H1 (cell line): ENCODE measurements around the gene HAS3. TPM values are rescaled to one million over a fixed set of nuclear protein-coding genes. Genes with fewer than 3 reads are reported as not detected.
A peak's percentile ranks its signal among the peaks of the same experiment; 100 is the strongest.

ENCODE experiments used
- CTCF ChIA-PET: fragments of 300-600 bp; sonication (Branson Sonifier 250); formaldehyde crosslinking; loops from one replicate; lab custom pipeline; 2021; ENCODE audit not compliant: partially characterized antibody; lab: Charles Lee
- POLR2A ChIA-PET: fragments of 300-600 bp; sonication (Branson Sonifier 250); formaldehyde crosslinking; loops from one replicate; lab custom pipeline; 2021; ENCODE audit warnings: inconsistent platforms; ENCODE audit not compliant: partially characterized antibody; lab: Charles Lee
- DNase-seq, 2 experiments: peaks; one replicate each; pipeline versions ENCODE4 v3.0.0 to v3.0.0-alpha.2; 2010 to 2022; ENCODE audit warnings: low spot score in 2 of 2, low read depth in 1 of 2, mixed read lengths in 1 of 2
- FAIRE-seq: peaks from 2 replicates; lab custom pipeline; 2011; peaks lifted over from hg19 to GRCh38; lab: Jason Lieb, UNC
- H2AFZ ChIP-seq: 2 replicates; pipeline ENCODE4 v1.8.1; 2012; ENCODE audit warnings: low read length, inconsistent platforms
- H2AK5ac ChIP-seq: 2 replicates; pipeline ENCODE4 v1.6.1; 2013; ENCODE audit warnings: low read depth, low read length
- H2BK120ac ChIP-seq: replicated peaks from 2 replicates; pipeline ENCODE3; 2013; ENCODE audit warnings: low read depth, low read length, inconsistent platforms
- H2BK12ac ChIP-seq: 2 replicates; pipeline ENCODE4 v1.6.1; 2013; ENCODE audit warnings: low read depth, low read length
- H2BK15ac ChIP-seq: 2 replicates; pipeline ENCODE4 v1.6.1; 2013; ENCODE audit warnings: low read length
- H2BK20ac ChIP-seq: 2 replicates; pipeline ENCODE4 v1.6.1; 2013; ENCODE audit warnings: low read length
- H2BK5ac ChIP-seq: 2 replicates; pipeline ENCODE4 v1.6.1; 2013; ENCODE audit warnings: low read depth, low read length
- H3K14ac ChIP-seq: 2 replicates; pipeline ENCODE4 v1.6.1; 2013; ENCODE audit warnings: inconsistent platforms; ENCODE audit not compliant: insufficient read length
- H3K18ac ChIP-seq: 2 replicates; pipeline ENCODE4 v1.6.1; 2013; ENCODE audit warnings: low read length; ENCODE audit errors: extremely low read depth
- H3K23ac ChIP-seq: 2 replicates; pipeline ENCODE4 v1.6.1; 2013; ENCODE audit warnings: inconsistent platforms; ENCODE audit not compliant: insufficient read length
- H3K23me2 ChIP-seq: 2 replicates; pipeline ENCODE4 v1.6.1; 2013; ENCODE audit warnings: low read depth, low read length
- H3K27ac ChIP-seq: 2 replicates; pipeline ENCODE4 v1.6.1; 2011; ENCODE audit warnings: low read depth, low read length, inconsistent platforms
- H3K27me3 ChIP-seq, 4 experiments: replicated peaks in 1 of 4; 1 replicate in 1 of 4; 2 replicates in 3 of 4; pipeline versions ENCODE4 v1.6.1 to v1.8.1; 2011 to 2013; ENCODE audit warnings: low read length in 3 of 4, mild to moderate bottlenecking in 3 of 4, inconsistent platforms in 2 of 4, mixed read lengths in 2 of 4, moderate library complexity in 1 of 4; ENCODE audit not compliant: control insufficient read depth in 3 of 4, insufficient read depth in 3 of 4; ENCODE audit errors: extremely low read depth in 1 of 4
- H3K36me3 ChIP-seq, 4 experiments: 2 replicates each; pipeline versions ENCODE4 v1.6.1 to v1.8.1; 2011 to 2013; ENCODE audit warnings: mild to moderate bottlenecking in 4 of 4, low read length in 3 of 4, moderate library complexity in 2 of 4, control low read depth in 1 of 4, inconsistent platforms in 1 of 4; ENCODE audit not compliant: insufficient read depth in 4 of 4, control insufficient read depth in 2 of 4
- H3K4ac ChIP-seq: replicated peaks from 2 replicates; pipeline ENCODE3; 2013; ENCODE audit warnings: low read length, low read depth, mixed read lengths, inconsistent platforms; ENCODE audit not compliant: insufficient read length
- H3K4me1 ChIP-seq, 4 experiments: replicated peaks in 1 of 4; 1 replicate in 1 of 4; 2 replicates in 3 of 4; pipeline versions ENCODE4 v1.6.1 to v1.8.1; 2011 to 2013; ENCODE audit warnings: low read length in 3 of 4, inconsistent platforms in 2 of 4, mixed read lengths in 1 of 4; ENCODE audit not compliant: insufficient read depth in 4 of 4, control insufficient read depth in 3 of 4
- H3K4me2 ChIP-seq, 2 experiments: 2 replicates each; pipeline versions ENCODE4 v1.6.1 to v1.8.1; 2011 to 2013; ENCODE audit warnings: low read depth in 2 of 2, low read length in 2 of 2, control low read depth in 1 of 2, inconsistent platforms in 1 of 2, mild to moderate bottlenecking in 1 of 2; ENCODE audit not compliant: insufficient read depth in 1 of 2
- H3K4me3 ChIP-seq, 4 experiments: fragments of 200-600, 300-600 bp in 1 of 4; sonication (generic), shearing (Covaris generic), sonication (Bioruptor Twin) in 1 of 4; 2 replicates each; pipeline versions ENCODE4 v1.5.1 to v1.8.1; 2011 to 2016; ENCODE audit warnings: low read length in 4 of 4, low read depth in 3 of 4, control low read depth in 2 of 4, inconsistent platforms in 2 of 4, mild to moderate bottlenecking in 2 of 4, mixed read lengths in 1 of 4, moderate library complexity in 1 of 4; ENCODE audit not compliant: insufficient read depth in 2 of 4; ENCODE audit errors: extremely low read depth in 1 of 4
- H3K56ac ChIP-seq: replicated peaks from 2 replicates; pipeline ENCODE3; 2013; ENCODE audit warnings: low read depth, mild to moderate bottlenecking, mixed read lengths, low read length, inconsistent platforms; ENCODE audit not compliant: insufficient read length
- H3K79me1 ChIP-seq: 2 replicates; pipeline ENCODE4 v1.6.1; 2013; ENCODE audit warnings: low read depth, low read length, control low read depth
- H3K79me2 ChIP-seq, 2 experiments: 2 replicates each; pipeline versions ENCODE4 v1.6.1 to v1.8.1; 2012 to 2013; ENCODE audit warnings: low read length in 2 of 2, mild to moderate bottlenecking in 2 of 2, inconsistent platforms in 1 of 2; ENCODE audit not compliant: insufficient read depth in 2 of 2, control insufficient read depth in 1 of 2
- H3K9ac ChIP-seq, 4 experiments: replicated peaks in 1 of 4; 1 replicate in 1 of 4; 2 replicates in 3 of 4; pipeline versions ENCODE4 v1.6.1 to v1.8.1; 2011 to 2013; ENCODE audit warnings: low read depth in 3 of 4, low read length in 3 of 4, control low read depth in 2 of 4, mild to moderate bottlenecking in 2 of 4, moderate library complexity in 2 of 4, inconsistent platforms in 1 of 4; ENCODE audit errors: extremely low read depth in 1 of 4
- H3K9me3 ChIP-seq, 2 experiments: 2 replicates each; pipeline versions ENCODE4 v1.6.1 to v1.8.1; 2012 to 2013; ENCODE audit warnings: mild to moderate bottlenecking in 2 of 2, moderate library complexity in 2 of 2, control low read depth in 1 of 2, inconsistent platforms in 1 of 2, low read depth in 1 of 2, low read length in 1 of 2, mixed read lengths in 1 of 2; ENCODE audit not compliant: insufficient read depth in 2 of 2
- H4K20me1 ChIP-seq, 2 experiments: replicated peaks in 1 of 2; 2 replicates each; pipeline versions ENCODE3 to v1.8.1; 2011 to 2013; ENCODE audit warnings: inconsistent platforms in 2 of 2, low read length in 2 of 2, mild to moderate bottlenecking in 1 of 2; ENCODE audit not compliant: insufficient read depth in 2 of 2, control insufficient read depth in 1 of 2
- H4K5ac ChIP-seq: 2 replicates; pipeline ENCODE4 v1.6.1; 2013; ENCODE audit warnings: low read length, low read depth, mixed read lengths, inconsistent platforms; ENCODE audit not compliant: insufficient read length
- H4K8ac ChIP-seq: 2 replicates; pipeline ENCODE4 v1.8.0; 2013; ENCODE audit warnings: mild to moderate bottlenecking, moderate library complexity, low read length, inconsistent platforms; ENCODE audit not compliant: insufficient read depth; ENCODE audit errors: extremely low read depth
- H4K91ac ChIP-seq: replicated peaks from 2 replicates; pipeline ENCODE3; 2013; ENCODE audit warnings: low read length, mixed read lengths, inconsistent platforms; ENCODE audit not compliant: insufficient read length
- ATF3 ChIP-seq: IDR thresholded peaks from 2 replicates; pipeline ENCODE4 v1.6.1; 2011; ENCODE audit warnings: low read depth, mild to moderate bottlenecking, low read length; ENCODE audit not compliant: insufficient read depth
- BCL11A ChIP-seq, 2 experiments: IDR thresholded peaks; one replicate each; pipeline ENCODE4 v1.6.1; 2011; ENCODE audit warnings: low read depth in 2 of 2, low read length in 2 of 2, mild to moderate bottlenecking in 2 of 2
- CREB1 ChIP-seq: IDR thresholded peaks from 2 replicates; pipeline ENCODE4 v1.6.1; 2012; ENCODE audit warnings: inconsistent platforms
- MAFK ChIP-seq: IDR thresholded peaks from 2 replicates; pipeline ENCODE4 v1.6.1; 2012; ENCODE audit warnings: low read depth, mild to moderate bottlenecking, improper control_type of control experiment, low read length
- NANOG ChIP-seq: IDR thresholded peaks from 2 replicates; pipeline ENCODE4 v1.6.1; 2011; ENCODE audit warnings: low read length, low read depth, mild to moderate bottlenecking, inconsistent platforms; ENCODE audit not compliant: insufficient read depth, poor library complexity, severe bottlenecking
- RBBP5 ChIP-seq: IDR thresholded peaks from 2 replicates; pipeline ENCODE4 v1.7.1; 2012; ENCODE audit warnings: low read depth, mild to moderate bottlenecking, inconsistent platforms, low read length, moderate library complexity, borderline replicate concordance
- SIN3A ChIP-seq, 2 experiments: IDR thresholded peaks in 1 of 2; conservative IDR thresholded peaks in 1 of 2; 2 replicates each; pipeline ENCODE4 v1.6.1; 2011 to 2012; ENCODE audit warnings: low read length in 2 of 2, improper control_type of control experiment in 1 of 2, low read depth in 1 of 2, mild to moderate bottlenecking in 1 of 2
- SP1 ChIP-seq: IDR thresholded peaks from 2 replicates; pipeline ENCODE4 v1.6.1; 2011; ENCODE audit warnings: low read depth, low read length
- SRF ChIP-seq: IDR thresholded peaks from 2 replicates; pipeline ENCODE4 v1.6.1; 2011; ENCODE audit warnings: mild to moderate bottlenecking, low read depth, low read length, moderate library complexity
- TAF7 ChIP-seq: optimal IDR thresholded peaks from 2 replicates; pipeline ENCODE3; 2011; ENCODE audit warnings: low read depth, mild to moderate bottlenecking, inconsistent platforms, low read length, moderate library complexity, borderline replicate concordance
- WGBS, 2 experiments: shearing (Covaris generic) in 1 of 2; methylation state at CpG; one replicate each; pipeline versions ENCODE4 v1.1.6 to v1.1.7; 2013 to 2015; ENCODE audit warnings: low lambda C conversion rate in 2 of 2, mixed read lengths in 2 of 2, inconsistent platforms in 1 of 2, low coverage in 1 of 2, missing lambda C conversion rate in 1 of 2; ENCODE audit not compliant: insufficient replicate concordance in 2 of 2, insufficient coverage in 1 of 2, insufficient read length in 1 of 2; ENCODE audit errors: extremely low coverage in 1 of 2, missing lambda C conversion rate in 1 of 2; 5-methylcytosine and 5-hydroxymethylcytosine counted together
- polyA plus RNA-seq, 7 experiments: library from polyadenylated mRNA; depleted of rRNA in 3 of 7; stranded (reverse) in 5 of 7; unstranded in 2 of 7; fragments of >200 nt in 5 of 7; fragments of 200-250 nt in 2 of 7; gene quantifications; 1 replicate in 5 of 7; 2 replicates in 1 of 7; 4 replicates in 1 of 7; pipeline versions ENCODE4 v1.2.1 to v1.2.3, GENCODE V29; 2011 to 2013; ENCODE audit warnings: missing spikeins in 2 of 7, mixed read lengths in 2 of 7
- total RNA-seq: library from RNA; stranded (reverse); fragmentation: NEBNext Ultra II Directional; extraction: Animal tissue kit (Norgen Biotek cat#: 25700); gene quantifications from 2 replicates; pipeline ENCODE4 v1.2.1, GENCODE V29; 2021

The HAS3 gene
- total and polyA plus RNA-seq, 2 of the 8 experiments (the other 6 are each of a cell fraction or from before 2014, with no cell fraction given) = 32.1 to 69.6 TPM

GRCh38 chr16:69108064-69108904 lies 2.8 kb downstream of the HAS3 start:
- Histone ChIP-seq H3K4me1 (peaks cover 4 to 20% (median 12%) of the 10 kb centered on the region in 4 experiments), H3K4me3 (peak overlapping the region; percentile 60 to 82 (median 75)), H3K79me2 (peaks cover 11 to 51% of the 10 kb centered on the region in 2 experiments; a peak in 3 of 4 replicates), H3K36me3 (peaks cover 7 to 32% (median 24%) of the 10 kb centered on the region in 4 experiments), H3K79me1 (peaks cover 19% of the 10 kb centered on the region), H3K4me2 (peak overlapping the region; percentile 92 to 98), H2AK5ac (peak overlapping the region; percentile 56; the same call in 1 of the 2 replicates), H3K18ac (peak overlapping the region; percentile 93), H4K5ac (peak overlapping the region; percentile 10), H2BK15ac (peak overlapping the region; percentile 88; the same call in 1 of the 2 replicates), H3K9ac (peak overlapping the region; percentile 53 to 65 (median 61)), H3K4ac (peak overlapping the region; percentile 45), H3K56ac (no peak overlapping the region), H3K23ac (no peak overlapping the region), H4K8ac (peak overlapping the region; percentile 46; the same call in 1 of the 2 replicates), H3K27me3 (no peaks in the 10 kb centered on the region), H2BK20ac (peak overlapping the region; percentile 93; the same call in 1 of the 2 replicates), H2BK12ac (peak overlapping the region; percentile 98; the same call in 1 of the 2 replicates), H3K27ac (no peak overlapping the region; the same call in 1 of the 2 replicates), H4K20me1 (peaks cover 7 to 14% of the 10 kb centered on the region in 2 experiments), H2BK5ac (peak overlapping the region; percentile 93; the same call in 1 of the 2 replicates), H3K9me3 (no peaks in the 10 kb centered on the region), H4K91ac (peak overlapping the region; percentile 90), H3K23me2 (peaks cover 21% of the 10 kb centered on the region), H2BK120ac (no peak overlapping the region), H2AFZ (no peak overlapping the region), H3K14ac (peak overlapping the region; percentile 20)
- CTCF ChIA-PET = interaction anchor here (0.5 to 10.6 kb wide), 22 partner anchors 8 to 261 kb away, joined by 3 to 174 read pairs (median 5); partner anchors contain the start of gene UTP4
- WGBS, 2 experiments = 14% methylated on average over 8 of the region's 9 CpGs; no CpG with 5 or more reads in 1 of the 2 experiments
- no peak for DNase-seq
- no peak for FAIRE-seq
- POLR2A ChIA-PET = interaction anchor here (0.6 to 6.1 kb wide), 26 partner anchors 8 to 578 kb away, joined by 3 to 38 read pairs (median 4); partner anchors contain the start of genes CHTF8 and UTP4
- peak; percentile 48 for TF ChIP-seq CREB1
- no peak for TF ChIP-seq SP1
- TF ChIP-seq NANOG = no peak
- no peak for TF ChIP-seq BCL11A (IDR thresholded peaks at IDR 0.05; ENCODE audit: low read depth in 2 of 2, low read length in 2 of 2)
- TF ChIP-seq SIN3A (conservative IDR thresholded peaks at IDR 0.05 in 1 of 2, IDR thresholded peaks at IDR 0.05 in 1 of 2; ENCODE audit: low read depth in 1 of 2, low read length in 2 of 2) = peak; percentile 17 to 30; a peak in 1 of 4 replicates
- no peak for TF ChIP-seq MAFK
- no peak for TF ChIP-seq TAF7
- TF ChIP-seq SRF = no peak
- no peak for TF ChIP-seq RBBP5
- TF ChIP-seq ATF3 = no peak
